HL-60/S4 treated with retinoic acid at 250 ng/mL for 4 days and 3 days (cell line): ENCODE results near the gene SLC39A9.
"Not testable (repeated sequence)": the region's sequence is repeated elsewhere in the genome, so short reads cannot be mapped to it uniquely, and the experiment has no call there.

Source experiments
- in situ Hi-C: fragments of 300-500 bp; cut with MboI; formaldehyde crosslinking; loops from 2 replicates; pipeline ENCODE4 v1.7.0; 2022; ENCODE audit warnings: low sequenced_read_pairs

SLC39A9 gene

DNA sequence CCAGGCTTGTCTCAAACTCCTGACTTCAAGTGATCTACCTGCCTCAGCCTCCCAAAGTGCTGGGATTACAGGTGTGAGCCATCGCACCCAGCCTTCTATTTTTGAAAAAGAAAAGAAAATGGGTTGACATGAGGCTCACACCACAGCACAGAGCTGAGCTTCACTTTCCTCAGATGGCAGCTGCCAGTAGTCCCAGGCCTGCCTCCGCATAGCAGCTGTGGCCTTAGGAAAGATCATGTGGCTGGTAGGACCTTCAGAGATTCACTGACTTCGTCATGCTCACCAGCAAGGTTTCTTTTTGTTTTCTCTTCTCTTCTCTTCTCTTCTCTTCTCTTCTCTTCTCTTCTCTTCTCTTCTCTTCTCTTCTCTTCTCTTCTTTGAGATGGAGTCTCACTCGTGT is 99.8 kb downstream of the SLC39A9 start:
- in situ Hi-C loops = not testable (repeated sequence)

GRCh38 chr14:69499436-69499835 is 100.9 kb downstream of the SLC39A9 start:
- in situ Hi-C loops = no loop called here

GRCh38 chr14:69500096-69500495 is 101.6 kb downstream of the SLC39A9 start:
- in situ Hi-C loops = no loop called here

DNA sequence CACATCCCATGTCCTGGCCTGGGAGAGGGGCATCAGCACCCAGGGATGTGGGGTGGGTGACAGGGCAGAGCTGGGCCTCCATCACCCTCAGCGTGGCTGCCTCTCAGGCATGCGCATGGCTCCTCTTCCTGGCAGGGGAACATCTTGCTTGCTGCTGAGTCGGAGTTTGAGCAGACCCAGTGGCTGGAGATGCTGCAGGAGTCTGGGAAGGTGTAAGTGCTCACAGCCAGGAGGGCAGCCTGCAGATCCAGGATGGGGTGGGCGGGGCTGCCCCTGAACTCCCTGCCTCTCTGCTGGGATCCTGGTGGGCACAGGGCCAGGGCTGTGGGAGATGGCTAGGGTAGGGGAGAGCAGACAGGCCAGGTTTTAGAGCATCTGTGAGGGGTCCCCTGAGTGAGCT is 102.2 kb downstream of the SLC39A9 start:
- in situ Hi-C loops = no loop called here

DNA sequence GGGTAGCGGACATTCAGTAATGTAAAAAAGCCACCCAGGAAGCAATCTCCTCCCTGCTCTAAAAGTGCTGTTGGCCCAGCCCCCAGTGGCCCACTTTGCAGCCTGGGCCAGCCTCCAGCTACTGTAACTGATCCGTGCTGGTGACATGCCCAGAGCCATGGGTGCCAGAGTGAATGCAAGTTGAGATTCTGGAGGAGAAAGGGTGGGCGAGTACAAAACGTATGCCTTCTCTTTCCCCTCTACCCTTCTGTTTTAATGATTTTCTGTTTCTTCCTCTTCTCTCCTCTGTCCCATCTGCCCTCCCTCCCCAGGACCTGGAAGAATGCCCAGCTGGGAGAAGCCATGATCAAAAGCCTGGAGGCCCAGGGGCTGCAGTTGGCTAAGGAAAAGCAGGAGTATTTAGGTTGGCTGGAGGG is 102.9 kb downstream of the SLC39A9 start:
- in situ Hi-C loops = no loop called here

GRCh38 chr14:69504775-69505174 is 106.3 kb downstream of the SLC39A9 start:
- in situ Hi-C loops = no loop called here

DNA sequence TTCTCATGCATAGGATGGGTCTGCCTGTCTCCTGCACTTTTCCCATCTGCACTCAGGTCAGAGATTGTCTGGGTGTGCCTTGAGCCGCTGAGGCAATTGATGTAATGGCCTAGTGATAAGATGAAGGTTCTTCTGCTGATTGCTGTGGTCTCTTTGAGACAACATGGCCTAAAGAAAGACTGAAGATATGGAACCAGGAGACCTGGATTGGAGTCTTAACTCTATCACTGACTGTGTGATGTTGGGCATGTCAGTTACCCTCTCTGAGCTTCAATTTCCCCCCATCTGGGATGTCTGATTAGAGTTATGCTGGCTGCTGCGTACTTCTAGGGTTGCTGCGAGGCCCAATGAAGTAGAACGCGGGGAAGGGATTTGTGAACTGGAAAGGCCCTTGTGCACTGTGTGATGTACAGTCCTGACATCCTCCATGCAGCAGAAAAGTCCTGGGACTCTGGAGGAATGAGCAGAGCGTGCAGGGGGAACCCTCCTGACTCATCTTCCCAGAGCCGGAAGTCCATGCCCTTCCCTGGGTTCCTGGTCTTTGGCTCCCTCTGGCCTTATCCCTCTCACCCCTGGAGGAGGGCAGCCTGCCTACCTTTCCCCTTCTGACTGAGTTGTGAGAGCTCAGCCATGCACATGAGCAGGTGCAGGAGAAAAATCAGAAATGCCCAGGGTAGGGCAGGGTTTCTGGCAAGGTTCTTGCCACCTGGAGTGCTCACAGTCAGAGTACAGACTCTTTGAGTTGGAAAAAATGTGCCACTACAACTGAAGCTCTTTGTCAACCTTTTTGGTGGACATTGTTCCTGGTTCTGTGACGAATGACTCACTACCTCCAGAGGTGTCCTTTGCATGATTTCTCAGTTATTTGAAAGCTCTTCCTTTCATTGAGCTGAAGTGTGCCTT is 107.1 kb downstream of the SLC39A9 start:
- in situ Hi-C loops = no loop called here

DNA sequence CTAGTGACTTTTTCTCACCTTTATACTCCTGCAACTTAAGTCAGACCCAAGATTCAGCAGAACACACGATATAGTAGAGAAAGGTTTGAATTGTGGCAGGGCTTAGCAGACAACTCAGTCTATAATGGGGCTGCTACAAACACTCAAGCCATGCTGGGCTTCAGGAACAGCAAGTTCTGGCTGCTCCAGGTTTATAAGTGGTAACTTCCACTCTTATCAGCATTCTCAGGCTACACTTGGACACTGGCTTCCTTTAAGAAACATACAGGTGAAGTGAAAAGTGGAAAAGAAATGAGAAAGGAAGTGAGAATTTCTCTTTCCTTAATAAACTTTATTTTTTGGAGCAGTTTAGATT is 107.7 kb downstream of the SLC39A9 start:
- in situ Hi-C loops = no loop called here
